Upper lobe of left lung (tissue), 4 donors: ENCODE data around the gene RAP1GAP.

Experiments used
- CTCF ChIP-seq, 6 experiments: fragments of 450-650 bp in 4 of 6; fragments of 200-600 bp in 2 of 6; sonication (generic) in 2 of 6; IDR thresholded peaks; one replicate each; pipeline ENCODE4 v1.5.1; 2016 to 2019; ENCODE audit warnings: antibody characterized with exemption in 6 of 6
- EP300 ChIP-seq, 4 donors: sonication (generic); formaldehyde crosslinking; IDR thresholded peaks; one replicate each; pipeline ENCODE4 v1.5.1; 2017; ENCODE audit warnings: antibody characterized with exemption in 4 of 4, control low read depth in 2 of 4
- POLR2A ChIP-seq, 4 donors: fragments of 450-650 bp; IDR thresholded peaks; one replicate each; pipeline ENCODE4 v1.5.1; 2016 to 2017; ENCODE audit warnings: antibody characterized with exemption in 4 of 4, mild to moderate bottlenecking in 2 of 4
- POLR2AphosphoS5 ChIP-seq, 2 donors: sonication (generic); formaldehyde crosslinking; IDR thresholded peaks; one replicate each; pipeline ENCODE4 v1.5.1; 2017; ENCODE audit warnings: antibody characterized with exemption in 2 of 2

GRCh38 chr1:21657456-21658190, 11.5 kb downstream of the RAP1GAP start:
- TF ChIP-seq CTCF (IDR thresholded peaks at IDR 0.05) (no peak), POLR2A (IDR thresholded peaks at IDR 0.05) (no peak), POLR2AphosphoS5 (IDR thresholded peaks at IDR 0.05) (no peak), EP300 (IDR thresholded peaks at IDR 0.05) (no peak)
